ENCODE measurements around the gene GJB2. TPM values are rescaled to one million over a fixed set of nuclear protein-coding genes. Genes with fewer than 3 reads are reported as not detected.

The GJB2 gene
- total RNA-seq, 1 donor = 0.18 TPM

DNA sequence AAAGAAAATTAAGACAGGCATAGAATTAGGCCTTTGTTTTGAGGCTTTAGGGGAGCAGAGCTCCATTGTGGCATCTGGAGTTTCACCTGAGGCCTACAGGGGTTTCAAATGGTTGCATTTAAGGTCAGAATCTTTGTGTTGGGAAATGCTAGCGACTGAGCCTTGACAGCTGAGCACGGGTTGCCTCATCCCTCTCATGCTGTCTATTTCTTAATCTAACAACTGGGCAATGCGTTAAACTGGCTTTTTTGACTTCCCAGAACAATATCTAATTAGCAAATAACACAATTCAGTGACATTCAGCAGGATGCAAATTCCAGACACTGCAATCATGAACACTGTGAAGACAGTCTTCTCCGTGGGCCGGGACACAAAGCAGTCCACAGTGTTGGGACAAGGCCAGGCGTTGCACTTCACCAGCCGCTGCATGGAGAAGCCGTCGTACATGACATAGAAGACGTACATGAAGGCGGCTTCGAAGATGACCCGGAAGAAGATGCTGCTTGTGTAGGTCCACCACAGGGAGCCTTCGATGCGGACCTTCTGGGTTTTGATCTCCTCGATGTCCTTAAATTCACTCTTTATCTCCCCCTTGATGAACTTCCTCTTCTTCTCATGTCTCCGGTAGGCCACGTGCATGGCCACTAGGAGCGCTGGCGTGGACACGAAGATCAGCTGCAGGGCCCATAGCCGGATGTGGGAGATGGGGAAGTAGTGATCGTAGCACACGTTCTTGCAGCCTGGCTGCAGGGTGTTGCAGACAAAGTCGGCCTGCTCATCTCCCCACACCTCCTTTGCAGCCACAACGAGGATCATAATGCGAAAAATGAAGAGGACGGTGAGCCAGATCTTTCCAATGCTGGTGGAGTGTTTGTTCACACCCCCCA, 3.8 kb downstream of the GJB2 start:
- H3K4me3 ChIP-seq (ENCODE audit: low read depth, low read length) = no peak overlapping the region
- no peak for DNase-seq (ENCODE audit: low read depth)
- TF ChIP-seq, protein P1, sequence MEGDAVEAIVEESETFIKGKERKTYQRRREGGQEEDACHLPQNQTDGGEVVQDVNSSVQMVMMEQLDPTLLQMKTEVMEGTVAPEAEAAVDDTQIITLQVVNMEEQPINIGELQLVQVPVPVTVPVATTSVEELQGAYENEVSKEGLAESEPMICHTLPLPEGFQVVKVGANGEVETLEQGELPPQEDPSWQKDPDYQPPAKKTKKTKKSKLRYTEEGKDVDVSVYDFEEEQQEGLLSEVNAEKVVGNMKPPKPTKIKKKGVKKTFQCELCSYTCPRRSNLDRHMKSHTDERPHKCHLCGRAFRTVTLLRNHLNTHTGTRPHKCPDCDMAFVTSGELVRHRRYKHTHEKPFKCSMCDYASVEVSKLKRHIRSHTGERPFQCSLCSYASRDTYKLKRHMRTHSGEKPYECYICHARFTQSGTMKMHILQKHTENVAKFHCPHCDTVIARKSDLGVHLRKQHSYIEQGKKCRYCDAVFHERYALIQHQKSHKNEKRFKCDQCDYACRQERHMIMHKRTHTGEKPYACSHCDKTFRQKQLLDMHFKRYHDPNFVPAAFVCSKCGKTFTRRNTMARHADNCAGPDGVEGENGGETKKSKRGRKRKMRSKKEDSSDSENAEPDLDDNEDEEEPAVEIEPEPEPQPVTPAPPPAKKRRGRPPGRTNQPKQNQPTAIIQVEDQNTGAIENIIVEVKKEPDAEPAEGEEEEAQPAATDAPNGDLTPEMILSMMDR (IDR thresholded peaks at IDR 0.05; ENCODE audit: insufficient read depth, low read length) = no peak

GRCh38 chr13:20186771-20187170, 6.0 kb downstream of the GJB2 start:
- no peak for DNase-seq (ENCODE audit: low read depth)
- H3K4me3 ChIP-seq (ENCODE audit: low read depth, low read length) = no peak overlapping the region
- TF ChIP-seq, protein P1 (IDR thresholded peaks at IDR 0.05; ENCODE audit: insufficient read depth, low read length) = no peak

DNA sequence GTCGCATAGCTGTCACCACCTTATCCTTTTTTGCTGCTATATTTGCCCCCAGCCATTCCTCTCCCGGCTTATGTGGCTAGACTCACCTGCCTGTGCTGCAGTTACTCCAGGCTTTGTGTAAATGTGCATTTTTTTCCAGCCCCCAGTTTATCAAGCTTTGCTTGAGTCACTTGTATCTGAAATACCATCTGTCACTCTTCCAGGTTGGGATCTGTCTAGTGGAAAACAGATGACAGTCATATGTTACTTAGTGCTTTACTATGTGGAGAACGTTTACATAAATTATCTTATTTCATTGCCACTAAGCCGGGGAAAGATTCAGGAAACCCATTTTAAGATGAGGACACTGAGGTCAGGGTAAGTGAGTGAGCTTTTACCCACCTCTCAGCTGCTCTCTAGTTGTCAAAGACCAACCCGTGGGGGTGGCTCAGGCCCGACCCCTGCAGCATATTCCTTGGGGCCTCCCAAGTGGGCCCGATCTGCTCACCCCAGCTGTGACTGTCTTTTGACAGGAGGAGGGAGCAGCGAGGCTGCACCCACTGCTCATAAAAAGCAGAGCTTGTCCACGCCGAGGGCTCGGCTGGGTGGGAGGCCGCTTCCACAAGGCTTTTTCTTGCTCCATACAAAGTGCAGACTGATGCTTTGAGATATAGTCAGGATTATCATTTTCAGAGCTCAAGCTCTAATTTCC, 7.2 kb downstream of the GJB2 start:
- no peak for DNase-seq (ENCODE audit: low read depth)
- TF ChIP-seq, protein P1 (IDR thresholded peaks at IDR 0.05; ENCODE audit: insufficient read depth, low read length) = no peak
- H3K4me3 ChIP-seq (ENCODE audit: low read depth, low read length) = no peak overlapping the region

DNA sequence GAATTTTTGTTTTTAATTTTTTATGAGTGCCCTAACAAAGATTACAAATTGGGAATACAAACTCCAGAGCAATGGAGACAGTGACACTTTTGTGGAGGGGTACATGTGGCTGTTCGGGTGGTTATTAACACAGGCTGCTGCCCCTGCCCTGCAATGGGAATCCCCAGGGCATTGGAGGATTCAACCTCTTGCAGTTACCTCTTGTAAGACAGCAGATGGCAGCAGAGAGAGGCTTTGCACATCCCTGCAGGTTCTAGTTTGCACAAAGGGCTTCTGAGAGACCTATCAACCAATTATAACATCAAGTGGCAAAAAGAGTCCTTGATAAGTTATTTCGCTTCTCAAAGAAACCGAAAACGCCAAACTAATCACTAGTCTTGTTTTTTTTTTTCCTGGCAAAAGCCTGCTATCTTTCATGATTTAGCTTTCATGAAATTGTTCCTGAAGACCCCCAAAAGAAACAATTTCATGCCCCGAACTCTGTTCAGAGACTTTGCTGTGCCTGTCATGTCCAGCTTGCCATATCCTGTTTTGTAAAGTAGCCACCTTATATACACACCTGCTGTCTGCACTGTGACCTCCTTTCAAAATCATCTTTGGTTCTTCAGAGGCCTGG, 10.4 kb downstream of the GJB2 start:
- no peak overlapping the region for H3K4me3 ChIP-seq (ENCODE audit: low read depth, low read length)
- TF ChIP-seq, protein P1 (IDR thresholded peaks at IDR 0.05; ENCODE audit: insufficient read depth, low read length) = peak; percentile 95
- DNase-seq (ENCODE audit: low read depth) = peak; percentile 83

DNA sequence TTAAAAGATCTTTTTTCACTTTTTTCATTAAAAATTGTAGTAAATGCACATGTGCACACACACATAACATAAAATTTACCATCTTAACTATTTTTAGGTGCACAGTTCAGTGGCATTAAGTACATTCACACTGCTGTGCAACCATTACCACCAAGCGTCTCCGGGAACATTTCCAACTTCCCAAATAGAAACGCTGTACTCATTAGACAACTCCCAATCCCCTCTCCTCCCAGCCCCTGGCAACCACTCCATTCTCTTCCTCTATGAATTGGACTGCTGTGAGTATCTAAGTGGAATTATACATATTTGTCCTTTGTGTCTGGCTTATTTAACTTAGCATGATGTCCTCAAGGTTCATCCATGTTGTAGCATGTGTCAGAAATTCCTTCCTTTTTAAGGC, 11.6 kb downstream of the GJB2 start:
- H3K4me3 ChIP-seq (ENCODE audit: low read depth, low read length) = no peak overlapping the region
- TF ChIP-seq, protein P1 (IDR thresholded peaks at IDR 0.05; ENCODE audit: insufficient read depth, low read length) = no peak
- DNase-seq (ENCODE audit: low read depth) = no peak

DNA sequence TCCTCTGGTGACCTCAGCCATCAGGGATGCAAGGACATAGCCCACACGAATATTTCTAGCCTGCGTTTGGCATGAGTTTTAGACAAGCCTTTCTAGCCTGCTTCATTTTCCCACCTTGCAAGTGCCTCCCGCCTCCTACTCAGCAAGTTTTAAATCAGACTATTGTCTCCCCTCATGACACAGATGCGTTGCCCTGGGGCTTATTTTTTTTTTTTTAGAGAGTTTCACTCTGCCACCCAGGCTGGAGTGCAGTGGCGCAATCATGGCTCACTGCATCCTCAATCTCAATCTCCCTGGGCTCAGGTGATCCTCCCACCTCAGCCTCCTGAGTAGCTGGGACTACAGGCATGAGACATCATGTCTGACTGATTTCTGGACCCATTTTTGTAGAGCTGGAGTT, 14.6 kb downstream of the GJB2 start:
- no peak for DNase-seq (ENCODE audit: low read depth)
- TF ChIP-seq, protein P1 (IDR thresholded peaks at IDR 0.05; ENCODE audit: insufficient read depth, low read length) = no peak
- no peak overlapping the region for H3K4me3 ChIP-seq (ENCODE audit: low read depth, low read length)

Data from fibroblast of the aortic adventitia (primary cell).